WERI-Rb-1 (cell line): ENCODE measurements around the gene SH3RF3.

Experiments
- DNase-seq: peaks from one replicate; pipeline ENCODE4 v3.0.0-alpha.2; 2020
- H3K27ac ChIP-seq: fragments of 250-450 bp; sonication (Bioruptor Pico); 2 replicates; pipeline ENCODE4 v1.5.1; 2020; ENCODE audit warnings: mild to moderate bottlenecking, moderate library complexity
- H3K27me3 ChIP-seq: fragments of 250-450 bp; sonication (Bioruptor Pico); 2 replicates; pipeline ENCODE4 v1.5.1; 2021; ENCODE audit warnings: mild to moderate bottlenecking, low read depth, moderate library complexity; ENCODE audit not compliant: insufficient read depth, severe bottlenecking
- H3K36me3 ChIP-seq: fragments of 250-450 bp; sonication (Bioruptor Pico); 2 replicates; pipeline ENCODE4 v1.5.1; 2020; ENCODE audit warnings: mild to moderate bottlenecking, moderate library complexity
- H3K4me3 ChIP-seq: 2 replicates; pipeline ENCODE4 v1.5.1; 2011; ENCODE audit warnings: low read depth, mild to moderate bottlenecking, control low read depth, low read length
- H3K9me3 ChIP-seq: fragments of 250-450 bp; sonication (Bioruptor Pico); 2 replicates; pipeline ENCODE4 v1.5.1; 2021; ENCODE audit warnings: mild to moderate bottlenecking, moderate library complexity; ENCODE audit not compliant: severe bottlenecking
- TF ChIP-seq, protein P1 (sequence below): IDR thresholded peaks from 2 replicates; pipeline ENCODE4 v1.5.1; 2011; ENCODE audit warnings: low read depth, mild to moderate bottlenecking, control low read depth, inconsistent platforms, low read length

SH3RF3 gene

GRCh38 chr2:109195193-109196045 is 66.4 kb downstream of the SH3RF3 start:
- no peak for DNase-seq
- Histone ChIP-seq H3K27ac (no peak overlapping the region), H3K4me3 (no peak overlapping the region), H3K27me3 (no peaks in the 10 kb centered on the region), H3K36me3 (no peaks in the 10 kb centered on the region), H3K9me3 (no peaks in the 10 kb centered on the region)
- TF ChIP-seq, protein P1, sequence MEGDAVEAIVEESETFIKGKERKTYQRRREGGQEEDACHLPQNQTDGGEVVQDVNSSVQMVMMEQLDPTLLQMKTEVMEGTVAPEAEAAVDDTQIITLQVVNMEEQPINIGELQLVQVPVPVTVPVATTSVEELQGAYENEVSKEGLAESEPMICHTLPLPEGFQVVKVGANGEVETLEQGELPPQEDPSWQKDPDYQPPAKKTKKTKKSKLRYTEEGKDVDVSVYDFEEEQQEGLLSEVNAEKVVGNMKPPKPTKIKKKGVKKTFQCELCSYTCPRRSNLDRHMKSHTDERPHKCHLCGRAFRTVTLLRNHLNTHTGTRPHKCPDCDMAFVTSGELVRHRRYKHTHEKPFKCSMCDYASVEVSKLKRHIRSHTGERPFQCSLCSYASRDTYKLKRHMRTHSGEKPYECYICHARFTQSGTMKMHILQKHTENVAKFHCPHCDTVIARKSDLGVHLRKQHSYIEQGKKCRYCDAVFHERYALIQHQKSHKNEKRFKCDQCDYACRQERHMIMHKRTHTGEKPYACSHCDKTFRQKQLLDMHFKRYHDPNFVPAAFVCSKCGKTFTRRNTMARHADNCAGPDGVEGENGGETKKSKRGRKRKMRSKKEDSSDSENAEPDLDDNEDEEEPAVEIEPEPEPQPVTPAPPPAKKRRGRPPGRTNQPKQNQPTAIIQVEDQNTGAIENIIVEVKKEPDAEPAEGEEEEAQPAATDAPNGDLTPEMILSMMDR, result no peak

- DNase-seq, result no peak
- TF ChIP-seq, protein P1, result no peak
Measured at GRCh38 chr2:109196081-109196875, 67.3 kb downstream of the SH3RF3 start.

GRCh38 chr2:109197491-109198418 is 68.8 kb downstream of the SH3RF3 start:
- Histone ChIP-seq H3K36me3 (no peaks in the 10 kb centered on the region), H3K27ac (no peak overlapping the region), H3K4me3 (no peak overlapping the region), H3K9me3 (no peaks in the 10 kb centered on the region), H3K27me3 (no peaks in the 10 kb centered on the region)
- DNase-seq, result no peak
- TF ChIP-seq, protein P1, result no peak

More at GRCh38 chr2:109196081-109196875, 67.3 kb downstream of the SH3RF3 start:
- no peak overlapping the region for H3K27ac ChIP-seq
- no peaks in the 10 kb centered on the region for H3K27me3 ChIP-seq
- no peak overlapping the region for H3K4me3 ChIP-seq
- no peaks in the 10 kb centered on the region for H3K36me3 ChIP-seq
- no peaks in the 10 kb centered on the region for H3K9me3 ChIP-seq

DNA sequence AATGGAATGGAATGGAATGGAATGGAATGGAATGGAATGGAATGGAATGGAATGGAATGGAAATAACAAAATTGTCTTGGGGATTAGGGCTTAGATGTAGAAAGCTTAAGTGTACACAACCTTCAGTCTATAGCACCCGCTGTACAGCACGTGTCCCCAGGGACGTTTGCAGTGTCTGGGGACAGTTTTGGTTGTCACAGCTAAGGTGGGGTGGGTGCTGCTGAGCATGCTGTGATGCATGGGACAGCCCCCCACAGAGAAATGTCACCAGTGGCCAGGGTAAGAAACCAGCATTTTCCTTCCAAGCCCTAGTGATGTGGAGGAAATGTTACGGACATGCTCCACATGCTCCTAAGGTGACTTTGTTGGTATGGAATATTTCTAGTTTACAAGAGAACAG is 70.8 kb downstream of the SH3RF3 start:
- no peak for DNase-seq
- Histone ChIP-seq H3K36me3 (no peaks in the 10 kb centered on the region), H3K9me3 (no peaks in the 10 kb centered on the region), H3K27ac (no peak overlapping the region), H3K27me3 (no peaks in the 10 kb centered on the region), H3K4me3 (no peak overlapping the region)
- TF ChIP-seq, protein P1, result no peak

- no peaks in the 10 kb centered on the region for H3K36me3 ChIP-seq
- H3K27me3 ChIP-seq, result no peaks in the 10 kb centered on the region
- no peak overlapping the region for H3K27ac ChIP-seq
- TF ChIP-seq, protein P1, result no peak
- H3K4me3 ChIP-seq, result no peak overlapping the region
- no peaks in the 10 kb centered on the region for H3K9me3 ChIP-seq
- DNase-seq, result no peak
Measured at GRCh38 chr2:109200616-109201464, 71.8 kb downstream of the SH3RF3 start.
